Ramos (cell line): ENCODE measurements around the gene MTHFR.

Experiments
- in situ Hi-C: fragments of 300-500 bp; cut with MboI; formaldehyde crosslinking; loops from one replicate; pipeline ENCODE4 v1.14.3; 2022; ENCODE audit warnings: low sequenced_read_pairs; ENCODE audit not compliant: unreplicated experiment

Gene MTHFR

DNA sequence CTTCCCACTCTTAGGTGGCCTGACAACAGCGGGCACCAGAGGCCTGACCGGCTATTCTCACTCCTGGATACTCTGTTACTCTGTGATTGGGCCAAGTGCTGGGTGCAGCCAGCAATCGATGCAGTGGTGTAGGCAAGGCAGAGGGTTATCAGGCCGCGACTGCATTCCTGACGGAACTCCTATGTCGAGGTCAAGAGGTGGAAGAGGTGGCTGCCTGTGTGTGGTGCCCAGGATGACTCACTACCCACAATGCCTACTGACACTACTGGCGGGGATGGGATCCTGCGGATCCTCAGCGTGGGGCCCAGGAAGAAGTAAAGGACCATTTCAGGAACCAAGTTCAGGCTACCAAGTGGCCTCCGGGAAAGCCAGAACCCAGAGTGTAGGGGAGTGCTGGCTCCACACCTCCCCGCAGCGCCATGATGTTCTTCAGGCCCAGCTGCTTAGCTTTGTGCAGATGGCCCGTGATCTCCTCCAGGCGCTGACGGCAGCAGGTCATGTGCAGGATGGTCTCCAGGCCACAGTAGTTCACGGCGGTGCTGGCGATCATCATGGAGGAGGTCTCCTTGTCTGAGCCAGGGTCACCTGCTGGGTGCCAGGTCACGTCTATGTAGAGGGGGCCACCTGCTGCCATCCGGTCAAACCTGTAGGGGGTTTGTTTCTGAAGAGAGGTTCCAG lies 4.9 kb downstream of the MTHFR start:
- in situ Hi-C loops = no loop called here

GRCh38 chr1:11800391-11800755 lies 5.4 kb downstream of the MTHFR start:
- in situ Hi-C loops = no loop called here

DNA sequence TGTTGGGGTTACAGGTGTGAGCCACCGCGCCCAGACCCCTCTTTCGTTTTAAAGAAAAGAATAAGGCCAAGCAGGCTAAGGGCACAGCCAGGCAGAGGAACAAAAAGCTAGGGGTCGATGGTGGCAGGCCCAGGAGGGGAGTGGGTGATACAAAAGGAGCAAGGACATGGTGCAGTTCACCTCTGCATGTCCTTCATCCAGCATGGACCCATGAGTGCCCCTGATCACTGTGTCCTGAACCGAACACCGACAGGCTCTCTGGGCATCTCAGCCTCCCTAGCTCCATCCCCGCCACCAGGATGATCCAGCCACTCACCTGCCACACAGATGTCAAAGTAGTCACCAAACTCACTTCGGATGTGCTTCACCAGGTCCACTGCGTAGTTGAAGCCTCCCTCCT lies 5.9 kb downstream of the MTHFR start:
- in situ Hi-C loops = no loop called here

GRCh38 chr1:11799099-11799498 lies 6.7 kb downstream of the MTHFR start:
- in situ Hi-C loops = no loop called here

DNA sequence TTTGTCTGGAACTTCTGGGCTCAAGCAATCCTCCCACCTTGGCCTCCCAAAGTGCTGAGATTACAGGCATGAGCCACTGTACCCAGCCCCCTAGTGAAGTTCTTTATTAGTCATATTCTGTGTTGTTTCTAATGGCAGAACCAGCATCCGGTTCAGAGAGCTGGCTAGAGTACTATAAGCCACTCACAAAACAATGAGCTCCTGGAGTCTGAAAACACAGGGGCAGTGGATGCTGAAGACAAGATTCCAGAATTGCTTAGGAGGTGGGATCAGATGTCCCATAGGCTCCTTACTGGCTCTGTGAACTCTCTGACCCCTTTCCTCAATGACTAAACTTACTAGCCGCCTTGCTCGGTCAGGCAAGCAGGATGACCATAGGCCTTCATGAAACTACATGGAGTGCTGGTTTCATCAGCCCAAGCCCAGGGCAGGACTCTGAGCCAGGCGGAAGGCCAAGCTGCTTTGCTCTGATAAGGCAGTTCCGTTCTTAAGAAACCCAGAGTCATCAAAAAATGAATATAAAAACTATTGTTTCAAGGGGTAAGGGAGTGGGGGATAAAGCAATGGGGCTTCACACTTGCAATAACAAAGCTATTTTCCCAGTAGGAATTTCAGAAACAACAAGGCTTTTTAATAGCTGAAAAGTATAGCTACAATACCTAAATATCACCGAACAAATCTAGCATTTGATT lies 8.1 kb downstream of the MTHFR start:
- in situ Hi-C loops = no loop called here

GRCh38 chr1:11796036-11796828 lies 9.5 kb downstream of the MTHFR start:
- in situ Hi-C loops = no loop called here

- in situ Hi-C loops = no loop called here
Measured at GRCh38 chr1:11795238-11795890, 10.4 kb downstream of the MTHFR start.

GRCh38 chr1:11794446-11795237 lies 11.1 kb downstream of the MTHFR start:
- in situ Hi-C loops = no loop called here

DNA sequence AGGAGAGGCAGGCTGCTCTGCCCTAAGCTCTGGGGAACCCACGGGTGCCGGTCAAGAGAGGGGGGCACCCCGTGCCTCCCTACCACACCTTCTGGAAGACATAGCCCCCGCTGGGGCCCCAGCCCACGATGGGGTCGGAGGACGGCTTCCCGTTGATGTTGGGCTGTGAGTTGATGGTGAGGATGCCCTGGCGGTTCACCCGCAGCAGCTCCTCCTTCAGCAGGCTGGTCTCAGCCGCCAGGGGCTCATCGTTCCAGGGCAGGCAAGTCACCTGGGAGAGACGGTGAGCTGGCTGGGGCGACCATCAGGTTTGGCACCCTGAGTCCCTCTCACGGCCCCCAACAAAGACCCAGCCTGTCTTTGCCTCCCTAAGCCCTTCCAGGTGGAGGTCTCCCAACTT lies 11.9 kb downstream of the MTHFR start:
- in situ Hi-C loops = no loop called here

DNA sequence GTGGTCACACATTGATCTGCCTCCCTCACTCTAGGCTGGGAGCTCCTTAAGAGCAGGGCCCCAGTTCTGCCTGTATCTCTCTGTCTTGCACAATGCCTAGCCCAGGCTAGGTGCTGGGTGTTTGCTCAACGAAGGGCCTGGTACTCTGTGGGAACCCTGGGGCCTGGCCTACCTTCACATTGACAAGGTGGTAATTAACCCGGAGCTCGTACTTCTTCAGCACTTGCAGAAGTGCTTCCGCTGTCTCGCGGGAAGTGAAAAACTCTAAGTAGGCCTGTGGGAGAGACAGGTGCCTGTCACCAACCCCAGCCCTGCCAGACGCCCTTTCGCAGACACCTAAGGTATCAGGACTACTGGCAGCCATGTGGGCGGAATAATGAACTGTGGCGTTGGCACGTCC lies 13.7 kb downstream of the MTHFR start:
- in situ Hi-C loops = no loop called here

DNA sequence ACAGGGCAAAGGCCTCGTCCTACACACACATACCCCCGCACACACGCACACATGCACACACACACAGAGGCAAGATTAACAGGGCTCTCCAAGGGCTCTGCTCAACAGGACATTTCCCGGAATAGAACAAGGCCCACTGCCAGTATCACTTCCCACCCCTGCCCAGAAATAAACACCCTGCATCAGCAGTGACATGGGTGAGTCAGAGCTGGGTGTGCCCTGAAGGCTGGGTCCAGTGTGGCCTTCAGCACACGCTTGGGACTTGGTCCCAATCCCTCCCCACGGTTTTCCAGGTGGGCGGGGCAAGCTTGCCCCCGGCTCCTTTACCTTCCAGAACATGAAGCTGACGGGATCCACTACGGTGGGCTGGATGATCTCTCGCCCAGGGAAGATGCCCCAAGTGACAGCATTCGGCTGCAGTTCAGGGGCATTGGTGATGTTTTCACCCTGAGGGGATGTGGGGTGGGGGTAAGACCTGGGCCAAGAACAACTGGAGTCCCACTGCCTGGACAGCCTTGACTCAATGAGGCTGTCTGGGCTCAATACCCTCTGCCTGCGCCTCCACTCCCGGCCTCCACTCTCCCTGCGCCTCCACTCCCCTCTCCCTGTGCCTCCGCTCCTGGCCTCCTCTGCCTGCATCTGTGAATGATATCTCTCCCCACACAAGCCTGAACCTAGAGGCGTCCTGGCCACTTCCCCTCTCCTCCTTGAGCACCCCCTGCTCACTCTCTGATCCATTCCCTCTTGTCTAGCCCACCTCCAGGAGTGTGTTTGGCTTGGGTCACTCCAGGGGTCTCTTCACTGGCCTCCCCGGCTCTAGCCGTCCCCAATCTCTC lies 14.7 kb downstream of the MTHFR start:
- in situ Hi-C loops = no loop called here

- in situ Hi-C loops = no loop called here
Measured at GRCh38 chr1:11790101-11790879, 15.5 kb downstream of the MTHFR start.

DNA sequence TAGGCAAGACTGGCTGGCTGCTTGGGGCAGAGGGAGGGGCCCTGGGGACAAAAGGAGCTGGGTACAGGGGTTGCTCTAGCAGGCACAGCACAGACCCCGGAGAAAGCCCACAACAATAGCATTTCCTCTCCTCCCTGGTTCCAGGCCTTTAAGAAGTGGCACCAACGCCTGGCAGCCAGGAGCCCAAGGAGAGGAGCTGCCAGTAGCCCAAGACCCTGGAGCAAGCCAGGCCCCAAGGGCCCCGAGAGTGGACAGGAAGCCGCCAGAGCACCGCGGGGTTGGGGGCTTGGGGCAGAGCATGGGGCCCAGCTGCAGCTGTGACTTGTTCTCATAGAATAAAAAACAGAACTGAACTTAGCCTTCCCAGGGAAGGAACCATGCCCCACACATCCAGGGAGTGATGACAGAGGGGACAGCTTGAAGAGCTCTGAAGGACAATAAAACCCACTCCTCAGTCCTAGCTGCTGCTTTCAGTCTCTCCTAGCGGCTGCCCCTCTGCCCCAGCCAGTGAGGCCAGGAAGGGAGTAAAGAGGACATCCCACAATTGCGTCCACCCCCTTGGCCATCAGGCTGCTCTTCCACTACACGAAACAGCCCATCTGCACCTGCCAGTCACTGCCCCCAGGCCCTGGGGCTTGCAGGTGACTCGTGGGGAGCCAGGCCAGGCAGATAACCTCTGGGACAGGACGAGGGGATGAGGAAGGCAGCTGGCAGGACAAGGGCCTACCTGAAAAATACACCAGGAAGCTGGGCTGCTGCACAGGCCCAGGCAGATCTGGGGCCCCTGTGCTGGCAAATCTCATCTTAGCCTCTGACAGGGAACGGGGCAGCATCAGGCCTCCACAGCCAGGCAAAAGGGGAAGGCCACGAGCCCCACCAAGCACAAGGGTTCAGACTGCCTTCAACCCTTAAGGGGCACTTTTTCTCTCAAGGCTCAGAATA lies 16.4 kb downstream of the MTHFR start:
- in situ Hi-C loops = no loop called here

- in situ Hi-C loops = no loop called here
Measured at GRCh38 chr1:11788549-11789053, 17.2 kb downstream of the MTHFR start.

GRCh38 chr1:11787804-11788436 lies 17.8 kb downstream of the MTHFR start:
- in situ Hi-C loops = no loop called here

DNA sequence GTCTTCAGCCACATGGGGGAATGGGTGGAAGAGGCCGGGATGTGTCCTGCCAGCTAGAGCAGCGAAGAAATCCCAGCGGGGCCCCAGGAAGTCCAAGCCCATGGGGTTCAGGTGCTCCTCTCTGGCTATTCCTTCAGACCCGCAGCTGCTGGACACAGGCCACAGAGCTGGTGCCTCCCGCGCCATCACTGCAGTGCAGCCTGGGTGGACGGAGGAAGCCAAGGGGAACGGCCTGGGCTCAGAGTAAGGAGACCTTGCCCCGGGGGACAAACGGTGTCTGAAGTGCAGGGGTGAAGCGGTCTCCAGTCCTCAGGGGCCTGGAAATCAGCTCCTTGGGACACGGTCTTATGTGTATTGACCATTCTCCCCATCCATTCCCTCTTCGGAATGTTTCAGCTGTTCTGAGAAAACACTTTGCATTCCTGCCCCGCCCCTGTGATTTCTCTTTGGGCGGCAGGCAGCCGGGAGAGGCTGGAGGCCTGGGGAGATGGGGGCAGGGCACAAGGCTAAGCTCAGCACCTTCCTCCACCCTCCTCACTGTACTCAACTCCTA lies 18.4 kb downstream of the MTHFR start:
- in situ Hi-C loops = no loop called here
